Limb (tissue), 2 donors: ENCODE results near the gene CYP46A1.
"Not testable (repeated sequence)": the region's sequence is repeated elsewhere in the genome, so short reads cannot be mapped to it uniquely, and the experiment has no call there.

Source experiments
- DNase-seq, 2 donors: peaks; one replicate each; pipeline ENCODE4 v3.0.0-alpha.2; 2016; ENCODE audit errors: extremely low spot score in 2 of 2

The CYP46A1 gene

DNA sequence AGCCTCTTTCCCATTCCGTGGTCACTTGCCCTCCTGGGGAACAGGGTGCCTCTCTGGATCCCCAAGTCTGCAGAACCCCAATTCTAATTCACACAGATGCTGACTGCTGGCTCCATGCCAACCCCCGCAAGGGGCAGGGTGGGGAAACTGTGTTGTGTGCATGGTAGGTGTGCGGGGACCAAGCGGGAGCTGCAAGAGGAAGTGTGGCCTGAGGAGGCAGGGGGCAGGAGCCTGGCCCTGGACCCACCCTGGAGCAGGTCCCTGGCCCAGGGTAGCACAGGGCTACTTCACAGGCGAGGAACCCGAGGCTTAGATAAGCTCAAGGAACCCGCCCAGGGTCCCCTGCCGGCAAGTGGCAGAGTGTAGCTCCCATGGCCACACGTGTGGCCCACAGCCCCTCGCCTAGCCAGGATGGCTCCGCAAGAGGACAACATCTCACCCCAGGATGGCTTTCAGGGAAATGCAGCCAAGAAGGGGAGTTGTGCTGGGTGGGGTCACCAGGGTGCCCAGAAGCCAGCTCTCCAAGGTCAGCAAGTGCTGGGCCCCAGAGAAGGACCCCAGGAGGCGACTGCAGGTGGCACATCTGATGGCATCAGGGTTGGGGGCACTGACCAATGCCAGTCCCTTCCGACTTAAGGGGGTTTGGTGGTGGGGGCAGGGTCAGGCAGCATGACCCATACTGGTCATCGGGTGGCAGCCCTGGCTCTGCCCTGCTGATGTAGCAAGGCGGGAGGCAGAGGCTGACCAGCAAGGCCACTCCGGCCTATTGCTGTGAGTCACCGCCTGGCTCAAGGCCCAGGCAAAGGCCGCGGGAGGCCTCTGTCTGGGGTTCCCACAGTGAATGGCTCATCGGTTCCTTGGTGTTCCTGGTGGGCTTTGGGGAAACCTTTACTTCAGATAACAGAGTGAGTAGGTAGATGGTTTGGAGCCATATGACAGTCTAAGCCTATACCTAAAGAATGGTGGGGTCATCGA is 71.8 kb downstream of the CYP46A1 start:
- no peak for DNase-seq

- DNase-seq: no peak
Observed at GRCh38 chr14:99756796-99757195, 72.7 kb downstream of the CYP46A1 start.

DNA sequence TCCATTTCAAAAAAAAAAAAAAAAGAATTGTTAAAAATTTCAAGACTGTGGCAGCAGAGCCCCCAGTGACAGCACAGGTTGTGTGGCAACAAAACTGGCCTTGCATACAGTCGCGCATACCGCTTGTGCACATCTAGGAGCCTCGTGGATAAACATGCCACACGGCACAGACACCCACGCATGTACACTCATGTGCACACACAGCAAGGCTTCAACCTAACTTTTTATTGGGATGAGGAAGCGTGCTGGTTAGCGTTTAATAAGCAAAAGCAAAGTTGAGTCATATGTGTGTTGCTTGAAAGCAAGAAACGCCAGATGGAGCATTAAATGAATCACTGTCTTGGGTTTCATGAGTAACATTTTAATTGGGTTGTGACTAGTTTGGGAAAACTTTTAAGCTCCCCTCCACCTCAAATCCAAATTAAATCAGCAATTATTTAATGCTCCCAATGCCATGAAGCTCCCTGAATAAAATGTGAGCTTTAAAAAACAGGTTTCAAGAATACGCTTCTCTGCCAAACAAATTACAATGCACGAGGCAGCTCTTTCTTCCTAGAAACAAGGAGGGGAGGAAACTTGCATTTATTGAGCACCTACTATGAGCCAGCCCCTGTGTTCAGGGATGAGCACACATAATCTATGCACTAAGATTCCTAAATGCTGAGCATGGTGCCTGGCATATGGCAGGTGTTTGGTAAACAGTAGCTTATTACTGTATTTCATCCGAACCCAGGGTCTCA is 73.4 kb downstream of the CYP46A1 start:
- no peak for DNase-seq

DNA sequence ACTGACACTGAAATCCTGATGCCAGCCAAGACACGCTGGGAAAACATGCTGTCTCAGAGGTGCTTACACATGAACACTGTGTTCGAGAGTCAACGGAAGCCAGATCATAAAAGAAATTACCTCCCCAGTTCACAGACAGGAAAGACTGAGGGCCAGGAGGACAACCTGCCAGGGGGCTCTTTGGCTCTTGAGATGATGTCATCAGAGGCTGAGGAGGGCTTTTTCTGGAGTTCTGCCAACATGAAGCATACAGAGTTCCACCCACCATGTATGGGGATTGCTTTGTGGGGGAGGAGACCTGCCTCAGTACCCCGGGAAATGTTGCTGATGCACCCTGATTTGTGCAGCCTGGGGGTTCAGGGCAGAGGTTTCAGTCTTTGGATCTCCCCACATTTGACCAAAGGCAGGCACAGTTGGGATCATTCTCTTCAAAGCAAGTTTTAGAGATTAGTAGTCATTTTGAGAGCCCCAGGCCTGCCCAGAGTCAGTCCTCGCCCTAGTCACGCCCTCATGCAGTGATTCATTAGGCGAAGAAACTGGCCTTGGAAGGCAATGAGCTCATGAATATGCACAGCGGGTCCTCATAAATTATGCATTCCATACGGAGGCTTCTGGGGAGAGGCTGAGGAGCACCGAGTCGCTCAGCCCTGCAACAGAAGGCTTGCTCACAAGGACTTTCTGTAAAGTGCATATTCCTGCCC is 74.2 kb downstream of the CYP46A1 start:
- DNase-seq: peak in 1 of 2 donors; percentile 53

- DNase-seq: no peak
Observed at GRCh38 chr14:99758872-99759545, 74.9 kb downstream of the CYP46A1 start.

GRCh38 chr14:99759546-99759925 is 75.4 kb downstream of the CYP46A1 start:
- DNase-seq: no peak

DNA sequence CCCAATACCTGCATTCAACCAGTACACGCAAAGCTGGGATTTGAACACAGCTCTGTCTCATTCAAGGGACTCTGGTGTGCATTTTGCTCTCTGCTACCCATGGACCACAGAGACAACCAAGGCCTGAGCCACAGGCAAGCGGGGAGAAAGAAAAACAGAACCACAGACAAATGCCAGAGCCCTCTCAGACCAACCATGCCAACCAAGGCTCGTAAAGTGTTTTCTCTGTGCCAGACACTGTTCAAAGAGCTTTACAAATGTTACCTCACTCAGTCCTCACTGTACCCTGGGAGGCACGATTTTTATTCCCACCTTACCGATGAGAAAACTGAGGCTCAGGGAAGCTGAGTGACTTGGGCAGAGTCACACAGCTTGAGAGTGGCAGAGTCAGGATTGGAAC is 76.7 kb downstream of the CYP46A1 start:
- no peak for DNase-seq

DNA sequence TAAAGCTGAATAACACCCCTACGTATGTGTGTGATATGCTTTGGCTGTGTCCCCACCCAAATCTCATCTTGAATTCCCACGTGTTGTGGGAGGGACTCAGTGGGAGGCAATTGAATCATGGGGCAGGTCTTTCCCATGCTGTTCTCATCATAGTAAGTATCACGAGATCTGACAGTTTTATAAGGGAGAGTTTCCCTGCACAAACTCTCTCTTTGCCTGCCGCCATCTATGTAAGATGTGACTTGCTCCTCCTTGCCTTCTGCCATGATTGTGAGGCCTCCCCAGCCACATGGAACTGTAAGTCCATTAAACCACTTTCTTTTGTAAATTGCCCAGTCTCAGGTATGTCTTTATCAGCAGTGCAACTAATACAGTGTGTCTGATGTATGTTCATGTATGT is 78.8 kb downstream of the CYP46A1 start:
- DNase-seq: not testable (repeated sequence)

- DNase-seq: no peak
Observed at GRCh38 chr14:99763527-99764221, 79.6 kb downstream of the CYP46A1 start.

DNA sequence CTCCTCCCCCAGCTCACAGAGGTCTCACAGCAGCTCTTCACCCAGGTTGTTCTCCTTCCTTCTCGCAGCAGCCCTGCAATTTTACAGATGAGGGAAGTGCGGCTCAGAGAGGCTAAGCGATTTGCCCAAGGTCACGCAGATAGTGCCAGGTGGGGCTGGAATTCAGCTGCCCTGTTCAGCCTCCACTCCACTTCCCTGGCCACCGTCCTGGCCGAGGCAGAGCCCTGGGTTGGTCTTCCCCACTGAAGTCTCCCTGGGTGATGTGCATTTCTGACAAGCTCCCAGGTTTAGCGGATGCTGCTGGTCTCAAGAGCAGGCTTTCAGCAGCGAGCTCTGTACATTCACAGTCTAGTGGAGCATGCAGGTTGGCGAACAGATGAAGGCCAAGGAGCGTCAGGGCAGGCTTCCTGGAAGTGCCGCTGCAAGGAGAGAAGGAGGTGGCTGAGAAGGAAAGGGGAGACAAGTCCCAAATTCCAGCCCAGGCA is 80.2 kb downstream of the CYP46A1 start:
- no peak for DNase-seq

DNA sequence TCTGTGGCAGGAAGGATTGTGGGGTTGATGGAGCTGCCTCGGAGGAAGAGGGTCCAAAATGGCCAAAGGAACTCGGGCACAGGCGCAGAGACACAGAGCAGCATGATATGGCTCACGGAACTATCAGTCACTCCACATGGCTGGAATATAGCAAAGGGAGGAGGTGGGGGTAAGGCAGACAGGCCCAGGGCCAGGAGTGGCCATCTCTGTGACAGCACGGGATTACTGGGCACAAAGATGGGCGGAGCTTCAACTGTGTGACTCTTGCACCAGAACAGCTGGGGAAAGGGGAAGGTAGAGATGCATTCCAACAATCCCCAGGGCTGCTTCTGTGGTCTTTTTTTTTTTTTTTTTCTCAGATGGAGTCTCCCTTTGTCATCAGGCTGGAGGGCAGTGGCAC is 84.3 kb downstream of the CYP46A1 start:
- no peak for DNase-seq

GRCh38 chr14:99769123-99769522 is 85.0 kb downstream of the CYP46A1 start:
- no peak for DNase-seq

DNA sequence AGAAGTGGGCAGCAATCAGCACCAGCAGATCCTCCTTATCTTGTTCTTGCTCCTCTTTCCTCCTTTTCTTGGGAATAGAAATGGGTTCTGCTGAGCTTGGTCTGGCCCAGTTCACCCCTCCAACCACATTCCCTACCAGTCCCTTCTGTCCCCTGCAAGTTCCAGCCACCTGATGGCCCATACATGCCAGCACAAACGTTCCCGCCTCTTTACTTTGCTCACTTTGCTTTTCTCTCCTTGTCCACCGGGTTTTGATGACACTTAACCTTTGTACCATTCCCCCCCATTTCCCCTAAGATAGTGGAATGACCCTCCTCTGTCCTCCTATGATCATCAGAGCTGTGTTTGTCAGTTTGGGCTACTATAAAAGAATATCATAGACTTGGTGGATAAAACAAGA is 85.7 kb downstream of the CYP46A1 start:
- DNase-seq: no peak

DNA sequence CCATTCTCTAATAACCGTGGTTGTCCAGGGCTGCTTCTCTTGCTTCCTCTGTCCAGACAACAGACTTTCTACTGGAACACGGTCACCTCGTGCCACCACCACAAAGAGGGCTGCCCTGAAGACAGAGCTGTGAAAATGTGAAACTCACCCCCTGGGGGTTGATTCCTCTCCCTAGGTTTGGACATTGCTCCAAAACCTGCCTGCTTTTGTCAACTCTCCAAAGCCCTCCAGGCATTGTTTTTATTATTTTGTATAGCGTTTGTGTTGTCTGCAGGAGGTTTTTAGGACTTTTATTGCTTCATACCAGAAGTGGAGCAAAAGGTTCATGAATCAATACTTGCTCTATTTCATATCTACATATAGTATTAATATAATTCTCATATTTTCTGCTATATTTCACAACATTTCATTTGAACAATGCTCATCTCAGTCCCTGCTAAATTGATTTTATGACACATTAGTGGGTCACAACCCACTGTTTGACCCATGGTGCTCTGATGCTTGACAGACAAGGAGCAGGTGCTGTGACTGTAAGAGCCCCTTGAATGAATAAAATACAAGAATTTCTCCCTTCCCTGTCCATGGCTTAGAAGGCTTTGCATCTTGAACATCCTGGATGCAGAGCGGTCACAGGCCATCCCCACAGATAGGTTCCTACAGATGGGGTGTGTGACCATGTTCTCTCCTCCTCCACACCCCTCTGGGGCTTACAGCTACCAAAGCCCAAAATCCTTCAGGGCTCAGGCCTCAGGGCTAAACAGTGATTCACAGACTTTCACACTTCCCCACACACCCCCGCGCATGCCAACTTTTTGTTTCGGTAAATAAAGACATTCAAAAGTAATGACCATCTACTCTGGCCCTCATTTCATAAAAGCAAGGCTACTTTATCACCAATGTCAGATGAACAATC is 88.5 kb downstream of the CYP46A1 start:
- no peak for DNase-seq

GRCh38 chr14:99773521-99774497 is 89.7 kb downstream of the CYP46A1 start:
- peak in 1 of 2 donors; percentile 48 for DNase-seq

GRCh38 chr14:99774556-99775307 is 90.6 kb downstream of the CYP46A1 start:
- peak; percentile 34 to 61 for DNase-seq

- no peak for DNase-seq
Observed at GRCh38 chr14:99775351-99775750, 91.3 kb downstream of the CYP46A1 start.
